ENCODE measurements around the gene SPOUT1.
"Not testable (repeated sequence)": the region's sequence is repeated elsewhere in the genome, so short reads cannot be mapped to it uniquely, and the experiment has no call there.

SPOUT1 gene

DNA sequence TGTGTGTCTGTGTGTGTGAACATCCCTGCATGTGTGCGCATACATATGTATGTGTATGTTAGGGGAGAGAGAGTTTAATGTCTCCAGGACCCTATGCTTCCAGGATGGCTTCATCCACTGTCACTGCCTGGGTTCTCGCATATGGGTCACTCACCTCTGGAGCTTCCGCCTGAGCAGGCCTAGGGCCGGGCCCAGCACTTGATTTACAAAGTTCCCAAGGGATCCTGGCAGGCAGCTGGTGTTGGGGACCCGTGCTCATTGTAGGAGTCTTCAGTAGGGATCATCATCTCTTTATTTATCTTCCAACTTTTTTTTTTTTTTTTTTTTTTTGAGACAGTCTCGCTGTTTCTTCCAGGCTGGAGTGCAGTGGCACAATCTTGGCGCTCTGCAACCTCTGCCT lies 29.5 kb downstream of the SPOUT1 start:
- DNase-seq (ENCODE audit: insufficient read length) (no peak), FAIRE-seq (no peak)
- TF ChIP-seq POLR2AphosphoS5 (IDR thresholded peaks at IDR 0.05; ENCODE audit: low read depth, low read length): no peak
- no peak for TF ChIP-seq TAF1 (IDR thresholded peaks at IDR 0.05; ENCODE audit: borderline replicate concordance, low read depth, low read length)
- TF ChIP-seq POLR2A (IDR thresholded peaks at IDR 0.05; ENCODE audit: low read depth, low read length): no peak

DNA sequence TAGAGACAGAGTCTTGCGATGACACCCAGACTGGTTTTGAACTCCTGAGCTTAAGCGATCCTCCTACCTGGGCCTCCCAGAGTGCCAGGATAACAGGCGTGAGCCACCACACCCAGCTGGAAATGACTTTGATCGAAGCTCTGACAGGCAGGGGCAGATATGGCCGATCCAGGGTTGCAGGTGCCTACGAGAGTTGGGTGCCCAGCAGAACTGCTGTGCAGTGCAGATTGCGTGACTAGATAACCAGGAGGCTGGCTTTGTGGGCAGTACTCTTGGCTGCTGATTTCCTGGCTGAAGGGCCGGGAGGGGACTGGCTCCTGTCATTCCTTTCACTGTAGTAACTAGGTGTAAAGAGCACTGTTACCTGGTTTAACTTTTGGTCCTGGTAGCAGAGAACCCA lies 30.7 kb downstream of the SPOUT1 start:
- FAIRE-seq (no peak), DNase-seq (ENCODE audit: insufficient read length) (no peak)
- TF ChIP-seq POLR2A (IDR thresholded peaks at IDR 0.05; ENCODE audit: low read depth, low read length) (no peak), TAF1 (IDR thresholded peaks at IDR 0.05; ENCODE audit: borderline replicate concordance, low read depth, low read length) (no peak), POLR2AphosphoS5 (IDR thresholded peaks at IDR 0.05; ENCODE audit: low read depth, low read length) (no peak)

DNA sequence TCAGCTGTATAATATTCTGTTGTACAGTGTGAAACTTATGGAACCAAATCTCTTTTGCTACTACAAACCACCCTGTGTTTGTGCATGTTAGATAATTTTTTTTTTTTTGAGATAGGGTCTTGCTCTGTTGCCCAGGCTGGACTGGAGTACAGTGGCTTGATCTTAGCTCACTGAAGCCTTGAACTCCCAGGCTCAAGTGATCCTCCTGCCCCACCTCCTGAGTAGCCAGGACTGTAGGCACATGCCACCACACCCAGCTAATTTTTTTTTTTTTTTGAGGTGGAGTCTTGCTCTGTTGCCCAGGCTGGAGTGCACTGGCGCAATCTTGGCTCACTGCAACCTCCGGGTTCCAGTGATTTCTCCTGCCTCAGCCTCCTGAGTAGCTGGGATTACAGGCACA lies 34.6 kb downstream of the SPOUT1 start:
- not testable (repeated sequence) for DNase-seq (ENCODE audit: insufficient read length); FAIRE-seq

DNA sequence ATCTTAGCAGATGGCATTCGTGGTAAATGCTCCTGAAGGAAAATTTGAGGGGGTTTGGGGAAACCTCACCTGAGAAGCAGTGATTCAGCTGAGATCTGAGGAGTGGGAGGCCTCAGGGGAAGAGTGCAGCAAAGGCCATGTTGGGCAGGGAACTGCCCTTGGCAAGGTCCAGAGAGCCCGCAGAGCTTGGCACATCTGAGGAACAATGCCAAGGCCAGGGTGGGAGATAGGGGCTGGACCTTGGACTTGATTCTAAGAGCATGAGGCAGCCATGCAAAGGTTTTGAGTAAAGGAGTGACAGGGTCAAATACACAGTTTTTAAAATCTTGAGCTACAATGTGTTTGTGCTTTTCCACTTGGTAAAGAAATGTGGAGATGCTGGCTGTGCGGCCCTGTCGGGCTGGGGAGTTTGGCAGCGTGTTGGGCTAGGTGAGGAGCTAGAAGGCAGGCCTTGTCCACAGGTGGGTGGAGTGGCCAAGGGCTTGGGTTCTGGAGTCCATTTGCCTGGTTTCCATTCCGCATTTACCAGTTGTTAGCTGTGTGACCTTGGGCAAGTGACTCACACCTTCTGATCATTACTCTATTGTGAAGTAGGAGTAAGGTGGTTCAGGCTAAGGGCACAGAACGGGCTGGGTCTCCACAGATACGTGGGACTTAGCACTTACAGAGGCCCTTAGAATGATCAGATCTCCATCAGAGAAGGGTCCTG lies 36.5 kb downstream of the SPOUT1 start:
- DNase-seq (ENCODE audit: insufficient read length) (no peak), FAIRE-seq (no peak)
- TF ChIP-seq POLR2A (IDR thresholded peaks at IDR 0.05; ENCODE audit: low read depth, low read length) (no peak), TAF1 (IDR thresholded peaks at IDR 0.05; ENCODE audit: borderline replicate concordance, low read depth, low read length) (no peak), POLR2AphosphoS5 (IDR thresholded peaks at IDR 0.05; ENCODE audit: low read depth, low read length) (no peak)

DNA sequence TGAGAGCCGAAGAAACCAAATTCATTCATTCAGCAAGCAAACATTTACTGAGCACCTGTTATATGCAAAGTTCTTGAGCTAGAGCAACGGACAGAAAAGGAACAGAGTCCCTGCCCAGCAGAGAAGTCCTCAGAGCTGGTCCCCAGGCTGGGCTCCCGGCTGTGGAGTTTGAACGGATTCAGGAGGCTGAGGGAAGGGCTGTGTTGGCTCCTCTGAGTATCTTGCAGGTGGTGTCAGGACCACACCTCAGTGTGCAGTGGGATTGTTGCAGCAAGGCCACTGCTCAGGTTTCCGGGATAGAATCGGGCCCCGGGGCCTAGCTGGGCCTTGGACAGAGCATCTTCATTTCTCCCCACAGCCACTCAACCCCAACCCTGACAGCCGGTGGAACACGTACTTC lies 37.5 kb downstream of the SPOUT1 start:
- DNase-seq (ENCODE audit: insufficient read length) (no peak), FAIRE-seq (no peak)
- TF ChIP-seq POLR2A (IDR thresholded peaks at IDR 0.05; ENCODE audit: low read depth, low read length): no peak
- TF ChIP-seq POLR2AphosphoS5 (IDR thresholded peaks at IDR 0.05; ENCODE audit: low read depth, low read length): no peak
- TF ChIP-seq TAF1 (IDR thresholded peaks at IDR 0.05; ENCODE audit: borderline replicate concordance, low read depth, low read length): no peak

DNA sequence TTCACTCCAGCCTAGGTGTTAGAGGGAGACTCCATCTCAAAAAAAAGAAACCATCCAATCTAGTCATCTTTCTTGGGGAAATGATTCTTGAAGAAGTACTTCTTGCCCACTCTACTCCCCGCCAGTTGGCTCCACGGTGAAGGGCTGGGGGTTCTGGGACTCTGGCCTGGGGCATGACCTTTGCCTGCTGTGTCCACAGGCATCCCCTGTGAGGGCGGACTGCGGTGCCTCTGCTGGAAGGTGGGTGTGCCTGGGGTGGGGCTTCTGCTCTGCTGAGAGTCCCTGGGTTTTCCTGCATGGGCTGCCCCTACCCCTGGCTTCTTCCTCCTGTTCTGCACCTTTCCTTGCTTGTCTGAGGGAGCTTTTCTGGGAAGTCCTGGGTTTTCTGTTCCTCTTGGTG lies 39.1 kb downstream of the SPOUT1 start:
- no peak for DNase-seq (ENCODE audit: insufficient read length)
- FAIRE-seq: no peak
- TF ChIP-seq TAF1 (IDR thresholded peaks at IDR 0.05; ENCODE audit: borderline replicate concordance, low read depth, low read length): no peak
- TF ChIP-seq POLR2AphosphoS5 (IDR thresholded peaks at IDR 0.05; ENCODE audit: low read depth, low read length): no peak
- no peak for TF ChIP-seq POLR2A (IDR thresholded peaks at IDR 0.05; ENCODE audit: low read depth, low read length)

DNA sequence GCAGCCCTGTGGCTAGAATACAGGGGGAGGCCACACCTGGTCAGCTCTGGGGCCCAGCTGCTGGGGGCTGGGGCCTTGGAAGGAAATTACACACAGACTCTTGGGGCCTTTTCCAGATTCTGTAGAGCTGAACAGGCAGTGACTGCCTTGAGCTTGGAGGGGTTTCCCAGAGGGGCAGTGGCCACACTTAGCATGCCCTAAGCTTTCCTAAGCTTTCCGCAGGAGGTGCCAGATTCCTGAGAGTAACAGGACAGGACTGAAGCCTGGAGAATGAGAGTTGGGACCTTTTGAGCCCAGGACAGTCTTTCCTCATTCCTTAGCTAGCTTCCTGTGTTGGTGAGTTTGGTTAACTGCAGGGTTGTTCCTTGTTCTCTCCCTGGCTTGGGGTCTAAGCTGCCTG lies 41.1 kb downstream of the SPOUT1 start:
- no peak for FAIRE-seq
- TF ChIP-seq POLR2AphosphoS5 (IDR thresholded peaks at IDR 0.05; ENCODE audit: low read depth, low read length): no peak
- no peak for TF ChIP-seq POLR2A (IDR thresholded peaks at IDR 0.05; ENCODE audit: low read depth, low read length)
- TF ChIP-seq TAF1 (IDR thresholded peaks at IDR 0.05; ENCODE audit: borderline replicate concordance, low read depth, low read length): no peak
- DNase-seq (ENCODE audit: insufficient read length): no peak

DNA sequence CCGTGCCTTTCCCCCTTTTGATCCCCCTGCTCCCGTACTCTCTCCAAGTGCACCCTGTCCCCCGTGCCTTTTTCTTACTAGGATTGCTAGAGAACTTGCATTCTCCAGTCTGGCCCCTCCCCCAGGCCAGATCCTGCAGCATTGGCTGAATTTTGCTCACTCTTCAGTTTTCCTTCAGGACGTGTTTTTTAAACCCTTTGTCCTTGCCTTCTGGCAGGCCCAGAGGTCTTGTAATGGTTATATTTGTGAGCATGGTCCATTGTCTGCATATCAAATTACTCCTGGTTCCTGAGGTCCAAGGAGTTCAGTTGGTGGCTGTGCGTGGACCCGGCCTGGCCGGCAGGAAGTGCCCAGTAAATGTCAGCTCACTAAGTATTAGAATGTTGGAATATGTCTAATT lies 41.9 kb downstream of the SPOUT1 start:
- FAIRE-seq (no peak), DNase-seq (ENCODE audit: insufficient read length) (no peak)
- TF ChIP-seq POLR2A (IDR thresholded peaks at IDR 0.05; ENCODE audit: low read depth, low read length) (no peak), POLR2AphosphoS5 (IDR thresholded peaks at IDR 0.05; ENCODE audit: low read depth, low read length) (no peak), TAF1 (IDR thresholded peaks at IDR 0.05; ENCODE audit: borderline replicate concordance, low read depth, low read length) (no peak)

DNA sequence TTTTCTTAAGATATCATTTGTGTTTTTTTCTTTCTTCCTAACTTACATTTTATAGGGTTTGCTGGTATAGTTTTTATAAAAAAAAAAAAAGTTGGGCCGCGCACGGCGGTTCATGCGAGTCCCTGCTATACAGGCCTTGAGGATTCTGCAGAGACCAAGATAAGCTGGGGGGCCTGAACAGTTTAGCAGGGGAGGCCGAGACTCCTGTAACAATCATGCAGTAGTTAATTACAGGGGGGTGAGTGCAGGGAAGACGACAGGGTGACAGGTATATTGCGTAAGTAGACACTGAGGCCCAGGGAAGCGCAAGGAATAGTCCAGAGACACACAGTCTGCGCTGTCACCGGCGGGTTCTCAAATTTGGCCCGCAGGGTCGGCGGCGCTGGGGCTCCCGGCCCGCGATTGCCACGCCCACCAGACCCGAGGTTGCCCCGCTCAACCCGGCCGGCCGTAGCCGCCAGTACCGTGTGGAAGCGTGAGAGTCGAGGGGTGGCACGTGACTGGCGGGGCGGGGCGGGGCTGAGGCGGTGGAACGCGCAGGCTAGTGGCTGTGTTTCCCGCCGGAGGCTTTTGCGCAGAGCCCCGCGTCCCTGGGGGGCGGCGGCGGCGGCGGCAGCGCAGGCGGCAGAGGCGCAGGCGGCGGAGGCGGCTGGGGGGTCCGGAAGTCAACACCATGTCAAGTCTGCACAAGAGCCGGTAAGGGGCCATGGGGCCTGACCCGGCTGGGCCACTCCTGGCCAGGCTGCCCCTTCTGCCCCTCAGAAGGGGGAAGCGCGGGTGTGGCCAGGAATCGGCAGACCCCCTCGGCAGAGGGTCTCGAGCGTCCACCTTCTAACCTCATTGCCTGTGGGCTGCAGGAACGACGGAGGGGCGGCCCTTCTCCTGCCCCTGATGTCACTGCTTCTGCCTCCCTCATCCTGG lies 42.7 kb downstream of the SPOUT1 start, which contains the start of gene TBC1D13:
TBC1D13 (plus strand) TSS at position 573 of the 921 bp plus-strand sequence; CDS start at position 674, 101 bp downstream.
- TF ChIP-seq POLR2A (IDR thresholded peaks at IDR 0.05; ENCODE audit: low read depth, low read length) (peak; percentile 73; the same call in 1 of the 2 replicates), TAF1 (IDR thresholded peaks at IDR 0.05; ENCODE audit: borderline replicate concordance, low read depth, low read length) (0 out of 2 replicates have a peak, but pooled peaks have one; percentile 46), POLR2AphosphoS5 (IDR thresholded peaks at IDR 0.05; ENCODE audit: low read depth, low read length) (peak; percentile 55)
- peak; percentile 83 for FAIRE-seq
- peak; percentile 90 for DNase-seq (ENCODE audit: insufficient read length)

DNA sequence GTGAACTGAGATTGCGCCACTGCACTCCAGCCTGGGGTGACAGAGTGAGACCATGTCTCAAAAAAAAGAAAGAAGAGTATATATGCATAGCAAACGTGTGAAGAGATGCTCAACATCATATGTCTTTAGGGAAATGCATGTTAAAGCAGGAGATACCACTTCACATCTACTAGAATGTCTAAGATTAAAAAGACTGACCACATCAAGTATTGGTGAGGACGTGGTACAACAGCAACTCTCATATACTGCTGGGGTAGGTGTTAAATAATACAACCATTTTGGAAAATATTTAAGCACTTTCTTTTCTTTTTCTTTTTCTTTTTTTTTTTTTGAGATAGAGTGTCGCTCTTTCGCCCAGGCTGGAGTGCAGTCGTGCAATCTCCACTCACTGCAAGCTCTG lies 44.2 kb downstream of the SPOUT1 start:
- TF ChIP-seq TAF1 (IDR thresholded peaks at IDR 0.05; ENCODE audit: borderline replicate concordance, low read depth, low read length) (no peak), POLR2AphosphoS5 (IDR thresholded peaks at IDR 0.05; ENCODE audit: low read depth, low read length) (no peak), POLR2A (IDR thresholded peaks at IDR 0.05; ENCODE audit: low read depth, low read length) (no peak)
- FAIRE-seq: no peak

DNA sequence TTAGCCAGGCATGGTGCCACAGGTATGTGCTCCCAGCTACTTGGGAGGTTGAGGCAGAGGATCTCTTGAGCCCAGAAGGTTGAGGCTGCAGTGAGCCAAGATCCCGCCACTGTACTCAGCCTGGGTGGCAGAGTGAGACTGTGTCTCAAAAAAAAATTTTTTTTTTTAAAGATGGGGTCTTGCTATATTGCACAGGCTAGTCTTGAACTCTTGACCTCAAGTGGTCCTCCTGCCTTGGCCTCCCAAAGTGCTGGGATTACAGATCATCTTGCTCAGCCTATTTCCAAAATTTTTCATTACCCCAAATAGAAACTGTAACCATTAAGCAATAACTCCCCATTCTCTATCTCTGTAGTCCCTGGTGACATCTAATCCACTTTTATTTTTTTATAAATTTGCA lies 46.9 kb downstream of the SPOUT1 start:
- FAIRE-seq (no peak), DNase-seq (ENCODE audit: insufficient read length) (no peak)
- no peak for TF ChIP-seq POLR2AphosphoS5 (IDR thresholded peaks at IDR 0.05; ENCODE audit: low read depth, low read length)
- no peak for TF ChIP-seq TAF1 (IDR thresholded peaks at IDR 0.05; ENCODE audit: borderline replicate concordance, low read depth, low read length)
- TF ChIP-seq POLR2A (IDR thresholded peaks at IDR 0.05; ENCODE audit: low read depth, low read length): no peak

More for the DNA sequence above, 44.2 kb downstream of the SPOUT1 start:
- DNase-seq (ENCODE audit: insufficient read length): no peak
